HG02623 (cell line): ENCODE results near the gene CASZ1.

ENCODE experiments used
- ATAC-seq: cut with Tn5 transposase; IDR thresholded peaks from one replicate; pipeline ENCODE4 v1.9.1; 2021; ENCODE audit warnings: moderate library complexity; ENCODE audit not compliant: unreplicated experiment

CASZ1 gene

DNA sequence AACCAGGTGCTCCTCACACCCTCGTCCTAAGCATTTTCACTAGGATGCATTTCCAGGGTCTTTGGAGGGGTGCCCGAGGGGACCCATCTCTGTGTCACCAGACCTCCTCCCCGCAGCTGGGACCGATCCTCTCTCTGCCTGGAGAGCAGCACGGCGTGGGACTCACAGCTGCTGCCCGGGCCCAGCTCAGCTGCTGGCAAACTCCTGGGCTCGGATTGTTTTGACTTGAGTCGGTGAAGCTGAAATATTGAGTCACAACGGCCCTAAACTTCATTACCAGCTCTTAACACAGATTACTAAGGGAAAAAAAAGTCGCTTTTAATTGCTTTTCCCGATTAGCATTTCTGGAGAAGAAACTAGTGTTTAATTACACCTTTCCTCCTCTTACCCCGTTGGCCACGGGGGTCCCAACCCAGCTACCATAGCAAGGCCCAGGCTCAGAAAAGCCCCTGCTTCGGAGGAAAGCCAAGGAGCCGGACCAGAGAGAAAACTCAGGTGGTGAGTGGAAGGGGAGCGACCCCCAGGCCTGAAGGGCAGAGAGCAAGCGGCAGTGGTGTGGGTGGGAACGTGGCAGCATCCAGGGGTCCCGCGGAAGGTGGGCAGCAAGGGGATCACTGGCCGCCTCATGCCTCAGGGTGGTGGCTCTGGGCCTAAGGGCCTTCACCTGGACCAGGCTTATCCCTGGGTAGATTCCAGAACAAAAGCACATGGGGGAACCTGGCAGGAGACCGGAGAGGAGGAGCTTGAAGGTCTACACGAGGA lies 41.7 kb downstream of the CASZ1 start:
- no peak for ATAC-seq

DNA sequence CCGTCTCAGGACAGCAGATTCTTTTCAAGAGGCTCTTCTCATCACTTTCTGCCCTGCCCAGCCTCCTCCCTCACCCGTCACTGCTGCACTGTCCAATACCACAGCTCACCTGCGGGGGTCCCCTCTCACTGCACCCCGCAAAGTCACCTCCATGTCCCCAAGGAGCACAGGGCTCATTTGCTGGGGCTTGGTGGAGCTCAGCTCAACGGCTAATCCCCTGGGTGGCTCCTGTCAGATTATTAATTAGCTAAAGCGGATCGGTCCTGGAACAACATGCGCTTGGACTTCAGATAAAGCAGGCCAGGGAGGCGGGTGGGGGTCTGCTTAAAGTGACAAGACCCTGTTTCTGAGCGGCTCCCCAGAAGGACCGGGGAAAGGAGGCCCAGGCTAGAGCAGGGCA lies 43.1 kb downstream of the CASZ1 start:
- ATAC-seq = no peak

DNA sequence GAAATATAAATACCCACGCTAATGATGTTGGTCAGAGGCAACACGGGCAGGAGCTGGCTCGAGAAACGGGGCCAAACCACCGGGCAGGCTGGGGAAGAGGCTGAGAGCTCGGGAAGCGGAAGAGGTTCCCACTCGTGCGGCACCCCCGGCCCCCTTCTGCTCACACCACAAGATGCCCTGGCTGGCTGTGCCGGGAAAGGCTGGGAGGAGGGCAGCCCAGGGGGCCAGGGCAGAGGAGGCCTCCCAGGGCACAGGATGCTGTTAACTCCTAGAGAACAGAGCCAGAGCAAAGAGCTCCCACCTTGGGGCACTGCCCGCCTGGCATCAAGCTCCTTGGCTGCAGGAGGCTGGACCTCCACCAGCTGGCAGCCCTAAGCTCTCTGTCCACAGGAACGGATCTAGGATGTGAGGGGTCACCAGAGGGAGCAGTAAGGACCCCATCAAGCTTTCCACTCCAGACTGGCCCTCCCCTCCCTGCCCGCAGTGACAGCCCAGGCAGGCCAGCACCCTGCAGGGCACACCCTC lies 44.8 kb downstream of the CASZ1 start:
- no peak for ATAC-seq

DNA sequence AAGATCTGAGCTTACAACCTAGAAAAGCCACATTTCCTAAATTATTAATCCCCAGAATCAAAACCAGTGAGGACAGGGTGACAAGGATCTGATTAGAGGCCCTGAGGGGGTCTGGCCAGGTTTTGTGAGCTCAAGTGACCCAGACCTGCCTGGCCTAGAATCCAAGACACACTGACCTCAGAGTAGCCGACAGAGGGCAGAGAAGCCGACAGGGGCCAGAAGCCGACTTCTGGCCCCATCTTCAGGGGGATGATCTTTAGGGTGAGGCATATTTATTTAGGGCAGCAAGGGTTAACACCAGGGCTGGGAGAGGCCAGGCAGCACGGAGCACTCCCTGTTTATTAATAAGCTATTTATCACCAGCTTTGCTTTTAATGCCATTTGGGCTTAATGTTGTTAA lies 45.3 kb downstream of the CASZ1 start:
- ATAC-seq = no peak

DNA sequence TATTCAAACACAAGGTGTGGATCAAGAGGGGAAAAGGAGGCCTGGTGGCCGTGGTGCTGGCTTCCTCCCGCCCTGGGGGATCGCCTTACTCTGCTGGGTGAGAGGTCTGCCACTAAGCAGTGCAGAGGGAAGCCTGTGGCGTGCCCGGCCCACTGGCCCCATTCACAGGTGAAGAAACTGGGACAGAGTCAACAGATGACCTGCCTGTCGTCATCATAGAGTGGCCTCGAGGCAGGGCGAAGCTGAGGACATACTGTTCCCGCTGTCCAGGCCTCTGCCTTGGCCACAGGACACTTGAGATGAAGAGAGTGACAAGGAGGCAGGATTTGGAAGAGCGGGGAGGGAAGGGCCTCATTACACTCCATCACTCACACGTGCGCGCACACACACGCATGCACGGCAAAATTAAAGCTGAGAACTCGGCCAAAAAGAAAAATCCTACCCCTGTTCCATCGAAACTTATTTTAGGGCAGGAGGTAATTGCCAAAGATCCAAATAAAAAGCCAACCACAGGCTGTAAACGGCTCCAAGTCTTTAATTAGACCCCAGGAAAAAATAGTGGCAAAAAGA lies 50.5 kb downstream of the CASZ1 start:
- no peak for ATAC-seq

DNA sequence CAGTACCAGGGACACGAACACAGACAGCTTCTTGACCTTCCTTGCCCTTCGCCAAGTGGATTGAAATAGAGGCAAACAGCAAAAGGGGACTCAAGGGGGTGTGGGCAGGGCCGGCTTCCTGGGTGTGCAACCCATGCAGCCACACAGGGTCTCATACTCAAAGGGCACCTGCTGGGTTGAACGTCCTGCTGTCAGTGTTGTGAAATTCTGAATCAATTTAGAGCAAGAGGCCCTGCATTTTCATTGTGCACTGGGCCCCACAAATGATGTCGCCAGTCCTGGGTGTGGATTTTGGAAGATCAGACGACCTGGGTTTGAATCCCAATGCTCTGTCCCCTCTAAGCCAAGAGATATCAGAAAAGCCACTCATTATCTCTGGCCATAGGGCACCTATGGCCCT lies 51.1 kb downstream of the CASZ1 start:
- ATAC-seq = no peak

DNA sequence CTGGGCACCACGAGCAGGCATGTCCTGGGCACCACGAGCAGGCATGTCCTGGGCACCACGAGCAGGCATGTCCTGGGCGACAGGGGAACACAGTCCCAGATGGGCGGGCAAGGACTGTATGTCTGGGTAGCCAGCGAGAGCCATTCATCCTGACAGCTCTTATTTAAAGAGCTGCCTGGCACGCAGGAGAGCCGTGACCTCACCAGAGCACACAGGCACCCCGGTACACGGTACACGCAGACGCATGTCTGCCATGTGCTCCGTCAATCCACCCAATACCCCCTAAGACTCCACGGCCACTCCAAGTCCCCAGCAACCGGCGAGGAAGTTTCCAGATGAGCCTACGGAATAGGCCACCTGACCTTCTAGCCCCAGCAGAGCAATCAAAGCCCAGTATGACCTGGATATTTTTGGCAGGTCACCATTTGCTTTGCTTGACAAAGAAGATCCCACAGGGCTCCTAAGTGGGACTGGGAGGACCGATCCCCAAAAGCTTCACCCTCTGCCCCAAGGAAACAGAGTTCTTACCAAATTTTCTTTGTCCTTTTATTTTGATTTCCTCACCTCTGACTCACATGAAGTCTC lies 51.7 kb downstream of the CASZ1 start:
- ATAC-seq = no peak

DNA sequence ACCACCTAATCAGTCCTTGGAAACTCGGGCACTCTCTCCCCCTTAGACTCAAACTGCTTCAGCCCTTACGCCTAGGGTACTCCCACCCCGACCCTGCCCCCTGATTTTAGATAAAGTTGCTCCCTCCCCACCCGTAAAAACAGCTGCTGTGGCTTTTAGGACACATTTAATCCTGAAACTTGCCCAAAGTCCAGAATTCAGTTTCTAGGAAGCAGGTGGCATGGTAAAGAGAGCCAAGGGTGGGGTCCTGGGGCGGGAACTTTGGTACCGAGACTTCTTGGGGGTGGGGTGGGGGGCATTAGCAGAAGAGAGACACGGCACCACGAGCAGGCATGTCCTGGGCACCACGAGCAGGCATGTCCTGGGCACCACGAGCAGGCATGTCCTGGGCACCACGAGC lies 52.4 kb downstream of the CASZ1 start:
- no peak for ATAC-seq

DNA sequence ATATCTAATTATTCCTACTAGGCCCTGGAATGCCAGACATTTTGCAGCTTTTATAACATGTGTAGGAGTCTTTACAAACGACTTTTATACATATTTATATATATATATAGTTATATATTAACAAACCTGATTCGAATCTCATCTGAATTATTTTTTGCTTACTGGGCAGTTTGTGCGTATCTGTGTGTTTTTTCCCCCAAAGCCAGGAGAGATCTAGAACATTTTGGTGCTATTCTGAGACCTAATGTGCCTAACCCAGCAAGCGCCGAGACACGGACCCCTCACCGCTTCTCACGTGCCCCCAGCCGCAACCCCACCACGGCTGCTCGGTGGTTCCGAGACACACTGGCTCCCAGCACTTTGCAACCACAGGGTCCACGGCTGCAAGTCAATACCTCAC lies 54.8 kb downstream of the CASZ1 start:
- no peak for ATAC-seq

DNA sequence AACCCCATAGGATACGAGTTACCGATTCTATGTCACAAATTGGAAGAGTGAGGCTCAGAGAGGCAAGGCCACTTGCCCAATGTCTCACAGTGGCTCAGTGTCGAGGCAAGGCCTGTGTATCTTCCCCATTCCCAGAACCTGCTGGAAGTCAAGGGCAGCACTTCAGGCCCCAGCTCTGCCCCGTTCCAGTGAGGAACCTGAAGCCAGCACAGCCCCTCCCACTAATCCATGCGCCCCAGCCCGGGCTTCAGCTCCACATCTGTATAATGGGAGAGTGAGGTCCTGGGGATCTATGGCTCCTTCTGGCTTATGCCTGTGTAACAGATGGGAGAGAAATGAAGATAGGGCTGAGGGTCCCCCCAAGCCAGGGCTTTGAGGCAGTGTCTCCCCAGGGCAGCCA lies 56.3 kb downstream of the CASZ1 start:
- no peak for ATAC-seq

DNA sequence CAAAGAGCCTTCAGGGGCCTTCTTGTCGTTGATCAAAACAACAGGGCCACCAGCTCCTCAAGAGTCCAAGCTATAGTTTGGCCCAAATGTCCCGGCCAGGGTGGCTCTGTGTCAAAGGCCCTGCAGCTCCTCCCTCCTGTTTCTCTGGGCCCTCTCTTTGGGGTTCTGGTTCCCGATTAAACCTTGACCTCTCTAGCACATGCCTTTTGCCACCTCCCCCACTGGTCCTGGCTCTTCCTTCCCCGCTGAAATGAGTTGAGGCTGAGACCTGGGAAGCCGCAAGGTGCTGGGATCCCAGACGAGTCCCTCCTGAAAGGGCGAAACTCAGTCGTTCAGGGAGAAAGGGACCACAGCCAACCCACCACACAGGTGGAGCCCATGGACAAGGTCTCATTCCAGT lies 56.9 kb downstream of the CASZ1 start:
- ATAC-seq = no peak

DNA sequence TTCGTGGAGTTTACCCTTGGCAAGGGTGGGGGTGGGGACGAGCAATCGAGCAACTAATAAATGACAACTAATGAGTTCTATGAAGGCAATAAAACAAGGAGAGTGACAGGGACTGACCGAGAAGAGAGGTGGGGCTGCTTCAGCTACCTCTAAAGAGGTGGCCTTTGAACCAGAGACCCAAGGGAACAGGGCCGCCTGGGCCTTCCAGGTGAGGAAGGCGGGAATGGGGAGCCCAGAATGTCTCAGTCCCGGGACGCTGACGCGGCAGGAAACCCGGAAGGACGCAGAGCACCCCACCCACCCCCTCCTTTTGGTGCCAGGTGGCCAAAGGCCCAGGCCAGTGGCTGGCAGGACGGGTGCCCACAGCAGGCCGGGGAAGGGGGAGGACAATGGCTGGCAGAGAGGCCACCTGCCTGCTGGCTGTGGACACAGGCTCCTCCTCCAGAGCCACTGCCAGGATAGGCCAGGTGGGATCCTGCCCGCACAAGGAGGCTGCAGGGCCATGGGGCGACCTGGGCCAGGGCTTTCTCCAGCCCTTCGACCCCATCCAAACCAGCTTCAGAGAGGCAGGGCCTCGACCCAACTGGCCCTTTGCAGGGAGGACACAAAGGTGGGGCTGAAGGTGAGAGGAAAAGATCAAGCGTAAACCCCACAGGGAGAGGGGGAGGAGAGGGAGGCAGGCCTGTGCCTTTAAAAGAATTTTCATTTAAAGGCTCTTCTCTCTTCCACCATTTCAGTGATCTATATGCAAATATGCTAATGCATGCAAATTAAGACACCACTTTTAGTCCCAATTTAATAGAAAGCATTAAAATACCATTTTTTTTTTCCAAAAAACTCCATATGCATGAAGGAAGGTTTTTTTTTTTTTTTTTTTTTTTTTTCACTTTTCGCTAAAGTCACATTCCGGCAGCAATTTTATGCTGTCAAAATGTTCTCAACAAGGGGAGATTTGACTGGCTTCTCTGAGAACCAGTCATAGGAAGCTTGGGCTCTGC lies 58.1 kb downstream of the CASZ1 start:
- ATAC-seq = no peak

DNA sequence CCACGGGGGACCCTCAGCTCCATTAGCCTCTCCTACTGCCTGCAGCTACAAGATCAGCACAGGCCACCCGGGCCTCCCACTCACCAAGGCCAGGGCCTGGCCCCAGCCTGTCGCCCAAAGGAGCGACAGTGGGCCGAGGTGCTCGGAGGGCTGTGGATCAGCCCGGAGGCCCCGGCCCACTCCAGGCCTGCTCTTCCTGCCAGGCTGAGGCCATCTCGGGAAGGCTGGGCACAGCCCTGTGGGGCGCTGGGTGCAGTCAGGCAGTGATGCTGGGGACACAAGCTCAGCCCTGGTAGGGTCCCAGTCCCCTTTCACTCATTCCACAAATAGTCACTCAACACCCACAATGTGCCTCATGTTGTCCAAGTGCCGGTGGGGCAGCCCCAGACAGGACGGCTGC lies 58.8 kb downstream of the CASZ1 start:
- no peak for ATAC-seq

DNA sequence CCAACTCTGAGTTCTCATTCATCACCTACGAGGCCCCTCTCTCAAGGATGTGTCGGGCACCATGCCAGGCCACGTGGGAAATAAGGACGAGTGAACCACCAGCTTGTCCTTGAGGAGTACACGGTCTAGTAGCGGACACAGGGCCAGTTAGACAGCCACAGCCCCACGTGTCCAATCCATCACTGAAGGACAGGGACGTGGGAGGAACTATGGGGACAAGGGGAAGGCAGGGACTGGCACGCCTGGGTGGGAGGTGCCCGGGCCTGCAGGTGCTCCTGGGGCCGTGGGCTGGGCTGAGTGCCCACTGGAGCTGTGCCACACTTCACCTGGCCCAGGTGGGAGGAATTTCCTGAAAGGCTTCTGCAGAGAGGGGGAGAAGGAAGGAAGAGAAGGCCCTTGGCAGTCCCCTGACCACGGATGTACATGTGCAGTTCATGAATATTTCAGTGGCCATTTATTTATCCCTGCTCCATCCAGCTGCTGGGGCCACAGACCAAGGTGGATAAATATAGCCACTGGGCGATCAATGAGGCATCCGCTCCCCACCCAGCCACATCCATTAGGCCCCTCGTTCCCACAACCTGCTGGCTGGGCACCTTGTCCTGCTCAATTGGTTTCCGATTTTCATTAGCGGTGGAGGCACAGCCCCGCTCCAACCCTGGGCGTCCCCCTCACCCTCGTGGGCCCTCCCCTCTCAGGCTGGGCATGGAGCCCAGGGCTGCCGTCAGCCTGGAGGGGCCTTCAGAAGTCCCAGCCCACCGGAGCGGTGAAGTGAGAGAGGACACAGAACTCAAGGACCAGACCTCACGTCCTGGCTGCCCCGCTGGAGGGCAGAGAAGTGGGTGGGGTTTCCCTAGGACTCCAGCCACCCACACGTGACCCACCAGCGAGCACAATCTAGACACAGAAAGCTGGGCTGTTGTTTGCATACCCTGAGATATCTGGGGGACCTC lies 59.5 kb downstream of the CASZ1 start:
- ATAC-seq = no peak

DNA sequence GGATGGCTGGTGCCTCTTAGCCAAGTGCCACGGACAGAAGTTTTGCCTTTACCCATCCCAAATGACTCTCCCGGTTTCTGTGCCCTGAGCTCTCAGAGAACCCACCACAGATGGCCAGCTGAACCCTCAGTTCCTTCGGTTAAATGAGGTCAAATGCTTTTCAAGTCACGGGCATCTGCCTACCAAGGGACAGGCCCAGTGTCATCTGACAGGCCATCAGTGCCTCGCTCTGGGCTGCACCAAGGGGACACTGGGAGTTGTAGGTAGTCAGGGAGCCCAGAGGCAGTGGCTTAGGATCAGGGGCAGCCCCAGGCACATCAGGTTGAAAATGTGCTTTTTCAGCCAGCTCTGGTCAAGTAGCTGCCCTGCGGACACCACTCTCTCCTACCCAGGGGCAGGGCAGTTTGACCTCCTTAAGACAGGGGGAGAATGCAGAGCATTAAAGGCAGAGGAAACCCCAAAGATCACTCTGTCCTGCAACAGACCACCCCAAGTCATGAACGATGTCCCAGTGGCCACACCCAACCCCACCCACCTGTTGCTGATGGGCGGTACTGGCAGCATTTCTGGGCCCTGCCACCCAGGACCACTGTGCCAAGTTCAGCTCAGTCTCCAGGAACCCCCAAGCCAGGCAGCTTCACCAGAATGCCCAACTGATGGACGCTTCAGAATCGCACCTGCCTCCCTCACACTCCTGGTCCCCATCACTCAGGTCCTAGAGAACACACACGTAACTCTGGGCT lies 60.7 kb downstream of the CASZ1 start:
- no peak for ATAC-seq

DNA sequence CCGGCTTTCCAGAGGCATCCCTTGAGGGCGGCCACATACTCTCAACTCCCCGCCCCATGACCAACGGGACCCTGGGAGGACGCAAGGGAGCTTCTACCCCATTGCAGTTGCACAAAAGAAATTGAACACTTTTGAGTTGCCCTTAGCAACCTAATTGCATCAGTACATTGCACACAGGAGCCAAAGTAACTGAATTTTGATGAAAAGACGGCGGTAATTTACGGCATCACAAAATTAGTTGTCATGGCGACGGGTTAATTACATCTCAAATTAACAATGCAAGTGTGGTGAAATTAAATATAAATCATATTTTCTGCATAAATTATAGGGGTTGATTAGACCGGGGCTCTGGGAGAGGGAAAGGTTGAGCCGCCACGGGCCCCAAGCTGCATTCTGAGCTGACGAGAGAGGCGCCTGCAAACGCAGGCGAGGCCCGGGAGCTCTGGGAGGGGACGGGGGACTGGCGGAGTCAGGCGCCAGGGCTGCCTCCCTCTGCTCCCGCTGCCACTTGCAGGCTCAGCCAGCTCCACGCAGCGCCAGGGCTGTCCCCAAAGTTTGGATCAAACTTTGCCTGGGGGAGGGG lies 61.4 kb downstream of the CASZ1 start:
- no peak for ATAC-seq

DNA sequence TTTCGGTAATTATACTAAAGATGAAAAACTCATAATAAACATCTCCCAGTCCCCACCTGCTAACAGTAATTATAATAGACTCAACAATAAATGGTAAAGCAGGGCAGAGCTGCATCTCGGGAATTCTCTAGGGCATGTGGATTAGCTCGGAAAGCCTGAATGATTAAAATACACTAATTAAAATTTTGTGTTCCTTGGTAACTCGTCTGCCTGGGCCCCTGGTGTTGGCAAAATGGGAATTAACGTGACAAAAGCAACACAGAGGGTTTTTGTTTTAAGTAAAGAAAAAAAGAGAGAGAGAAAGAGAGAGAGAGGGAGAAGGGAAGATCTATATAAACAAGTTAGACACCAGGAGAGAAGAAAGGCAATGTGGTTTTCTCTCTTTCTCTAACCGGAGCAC lies 62.1 kb downstream of the CASZ1 start:
- no peak for ATAC-seq

DNA sequence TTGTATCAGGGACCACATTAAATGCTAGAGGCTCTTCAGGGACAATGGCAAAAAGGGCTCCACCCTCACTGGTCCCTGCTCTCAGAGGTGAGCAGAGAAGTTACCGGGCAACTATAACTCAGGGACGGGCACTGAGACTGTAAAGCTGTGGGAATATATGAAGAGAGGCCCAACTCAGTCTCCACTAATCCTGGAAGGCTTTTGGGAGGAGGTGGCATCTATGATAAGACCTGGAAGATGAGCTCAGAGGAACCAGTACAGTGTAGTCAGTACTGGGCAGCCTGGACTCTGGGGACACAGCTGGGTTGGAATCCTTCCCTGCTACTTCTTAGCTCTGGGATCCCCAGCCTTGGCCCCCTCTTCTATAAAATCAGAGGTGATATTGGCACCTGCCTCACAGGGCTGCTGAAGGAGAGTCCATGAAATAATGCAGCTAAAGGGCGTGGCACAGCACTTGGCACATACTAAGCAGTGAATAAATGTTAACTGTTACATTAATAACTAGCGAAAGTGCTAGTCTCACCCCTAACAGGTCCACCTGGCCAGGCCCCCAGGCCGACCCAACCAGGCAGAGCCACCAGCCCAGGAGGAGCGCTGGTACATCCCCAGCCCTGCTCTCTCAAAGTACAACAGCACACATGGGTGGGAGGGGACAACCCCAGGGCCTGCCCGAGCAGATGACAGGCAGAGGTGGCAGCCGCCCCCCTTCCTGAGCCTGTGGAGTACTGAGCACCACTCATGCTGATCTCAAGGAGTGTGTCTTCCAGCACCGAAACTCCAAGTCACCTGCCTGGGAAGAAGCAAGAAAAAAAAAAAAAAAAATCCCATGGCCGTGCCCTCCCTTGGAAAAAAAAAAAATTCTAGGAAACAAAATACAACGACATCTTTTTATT lies 62.7 kb downstream of the CASZ1 start:
- ATAC-seq = no peak
